Limb (tissue), 2 donors: Measurements from ENCODE around the gene PCDHB8.
"Not testable (repeated sequence)": the region's sequence is repeated elsewhere in the genome, so short reads cannot be mapped to it uniquely, and the experiment has no call there.

ENCODE experiments used
- DNase-seq, 2 donors: peaks; one replicate each; pipeline ENCODE4 v3.0.0-alpha.2; 2016; ENCODE audit errors: extremely low spot score in 2 of 2

Gene PCDHB8

GRCh38 chr5:141177577-141178191 lies at the start of gene PCDHB8:
Gene PCDHB8 (plus strand): TSS chr5:141177790. CDS start chr5:141178035, 245 bp downstream.
- not testable (repeated sequence) for DNase-seq

GRCh38 chr5:141135030-141135717 lies 42.4 kb upstream of the PCDHB8 start, which contains the start of gene PCDHB5:
Gene PCDHB5 (plus strand): TSS chr5:141135206. CDS start chr5:141135435, 229 bp downstream.
- no peak for DNase-seq

- no peak for DNase-seq
Measured at GRCh38 chr5:141135718-141136266, 41.8 kb upstream of the PCDHB8 start.

GRCh38 chr5:141137346-141137745 lies 40.2 kb upstream of the PCDHB8 start:
- DNase-seq, result not testable (repeated sequence)

- DNase-seq, result no peak
Measured at GRCh38 chr5:141149812-141150211, 27.8 kb upstream of the PCDHB8 start, which contains the start of gene PCDHB6. Gene PCDHB6 (plus strand): TSS chr5:141150057. CDS start chr5:141150258, 201 bp downstream.

GRCh38 chr5:141150224-141150992 lies 27.2 kb upstream of the PCDHB8 start:
- no peak for DNase-seq

GRCh38 chr5:141150993-141151325 lies 26.6 kb upstream of the PCDHB8 start:
- DNase-seq, result no peak

- not testable (repeated sequence) for DNase-seq
Measured at GRCh38 chr5:141151632-141152031, 26.0 kb upstream of the PCDHB8 start.

- DNase-seq, result not testable (repeated sequence)
Measured at GRCh38 chr5:141152096-141152495, 25.5 kb upstream of the PCDHB8 start.

GRCh38 chr5:141155540-141156374 lies 21.8 kb upstream of the PCDHB8 start:
- DNase-seq, result no peak

GRCh38 chr5:141157356-141157755 lies 20.2 kb upstream of the PCDHB8 start:
- not testable (repeated sequence) for DNase-seq

- not testable (repeated sequence) for DNase-seq
Measured at GRCh38 chr5:141157901-141158300, 19.7 kb upstream of the PCDHB8 start.

- peak; percentile 7 to 40 for DNase-seq
Measured at GRCh38 chr5:141172381-141173204, 5.0 kb upstream of the PCDHB8 start, which contains the start of gene PCDHB7. Gene PCDHB7 (plus strand): TSS chr5:141172644. CDS start chr5:141172836, 192 bp downstream.

GRCh38 chr5:141174291-141175104 lies 3.1 kb upstream of the PCDHB8 start:
- DNase-seq, result not testable (repeated sequence)

- no peak for DNase-seq
Measured at GRCh38 chr5:141175933-141176332, 1.7 kb upstream of the PCDHB8 start.

- DNase-seq, result not testable (repeated sequence)
Measured at GRCh38 chr5:141179371-141179770, 1.8 kb downstream of the PCDHB8 start.

GRCh38 chr5:141179876-141180275 lies 2.3 kb downstream of the PCDHB8 start:
- not testable (repeated sequence) for DNase-seq

- no peak for DNase-seq
Measured at GRCh38 chr5:141180313-141180712, 2.7 kb downstream of the PCDHB8 start.

GRCh38 chr5:141182248-141182647 lies 4.7 kb downstream of the PCDHB8 start, which contains the start of gene PCDHB16:
Gene PCDHB16 (plus strand): TSS chr5:141182387. CDS start chr5:141182560, 173 bp downstream.
- DNase-seq, result peak in 1 of 2 donors; percentile 43
